HepG2 (cell line): Measurements from ENCODE around the gene DENND4B.

Experiments used
- IKZF1 ChIP-seq: fragments of 450-650 bp; IDR thresholded peaks from 2 replicates; pipeline ENCODE4 v1.7.1; 2016
- LBX2 ChIP-seq: sonication (generic); formaldehyde crosslinking; IDR thresholded peaks from 2 replicates; pipeline ENCODE4 v1.5.0; 2020; ENCODE audit warnings: missing genetic modification reagents, mild to moderate bottlenecking, borderline replicate concordance
- ZNF383 ChIP-seq: sonication (generic); formaldehyde crosslinking; IDR thresholded peaks from 2 replicates; pipeline ENCODE4 v1.4.0; 2020; ENCODE audit warnings: missing genetic modification reagents, mild to moderate bottlenecking, borderline replicate concordance

DNA sequence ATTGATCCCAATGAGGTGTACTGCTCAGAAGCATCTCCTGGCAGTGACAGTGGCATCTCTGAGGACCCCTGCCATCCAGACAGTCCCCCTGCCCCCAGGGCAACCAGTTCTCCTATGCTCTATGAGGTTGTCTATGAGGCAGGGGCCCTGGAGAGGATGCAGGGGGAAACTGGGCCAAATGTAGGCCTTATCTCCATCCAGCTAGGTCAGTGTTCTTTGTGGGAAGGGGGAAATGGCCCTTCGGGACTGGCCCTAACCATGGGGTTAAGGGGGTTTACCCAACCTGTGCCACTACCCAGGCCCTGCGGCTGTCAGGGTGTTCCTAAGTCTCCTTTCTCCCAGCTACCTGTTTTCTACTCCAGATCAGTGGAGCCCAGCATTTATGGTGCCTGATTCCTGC lies 22.5 kb upstream of the DENND4B start:
- TF ChIP-seq IKZF1 (no peak), ZNF383 (CRISPR knock-in tag) (no peak), LBX2 (CRISPR knock-in tag) (no peak)
